ENCODE results near the gene ACOX1. TPM values are rescaled to one million over a fixed set of nuclear protein-coding genes. Genes with fewer than 3 reads are reported as not detected.

The ACOX1 gene
- total RNA-seq, 1 donor from 2014 or later, result 23.3 TPM

- Mint-ChIP-seq H3K9me3 (no peaks in the 10 kb centered on the region), H3K36me3 (ENCODE audit: low read depth) (peaks cover 28% of the 10 kb centered on the region), H3K4me3 (no peak overlapping the region), H3K27ac (no peak overlapping the region), H3K27me3 (no peaks in the 10 kb centered on the region), H3K4me1 (peaks cover 28% of the 10 kb centered on the region)
- CTCF ChIA-PET, result no interaction called here
- no peak for DNase-seq
- no peak for ATAC-seq (ENCODE audit: low read depth)
- no peak for TF ChIP-seq CTCF (IDR thresholded peaks at IDR 0.05)
- intact Hi-C loops (cut with micrococcal nuclease), result no loop called here
- POLR2A ChIA-PET, result no interaction called here
Observed at GRCh38 chr17:75995385-75995925, 16.5 kb upstream of the ACOX1 start.

- Mint-ChIP-seq H3K27ac (no peak overlapping the region), H3K36me3 (ENCODE audit: low read depth) (peaks cover 27% of the 10 kb centered on the region), H3K4me3 (no peak overlapping the region), H3K9me3 (no peaks in the 10 kb centered on the region), H3K4me1 (peaks cover 28% of the 10 kb centered on the region), H3K27me3 (no peaks in the 10 kb centered on the region)
- ATAC-seq (ENCODE audit: low read depth), result no peak
- no peak for DNase-seq
- ChIA-PET CTCF (no interaction called here), POLR2A (no interaction called here)
- intact Hi-C loops (cut with micrococcal nuclease), result no loop called here
- TF ChIP-seq CTCF (IDR thresholded peaks at IDR 0.05), result no peak
Observed at GRCh38 chr17:75994802-75995370, 15.9 kb upstream of the ACOX1 start.

GRCh38 chr17:75991396-75991795 lies 12.4 kb upstream of the ACOX1 start:
- no peak for ATAC-seq (ENCODE audit: low read depth)
- POLR2A ChIA-PET, result interaction anchor here (0.6 to 1.7 kb wide), 7 partner anchors 11 to 238 kb away, joined by 3 to 15 read pairs (median 3); partner anchors contain the start of genes ACOX1, FBF1 and TEN1

GRCh38 chr17:75987041-75987440 lies 8.1 kb upstream of the ACOX1 start:
- Mint-ChIP-seq H3K36me3 (ENCODE audit: low read depth) (peaks cover 12% of the 10 kb centered on the region), H3K27me3 (no peaks in the 10 kb centered on the region), H3K9me3 (no peaks in the 10 kb centered on the region), H3K4me3 (no peak overlapping the region), H3K4me1 (peaks cover 11% of the 10 kb centered on the region), H3K27ac (no peak overlapping the region)
- CTCF ChIA-PET, result no interaction called here
- TF ChIP-seq CTCF (IDR thresholded peaks at IDR 0.05), result no peak
- ATAC-seq (ENCODE audit: low read depth) (no peak), DNase-seq (no peak)
- intact Hi-C loops (cut with micrococcal nuclease), result no loop called here
- POLR2A ChIA-PET, result no interaction called here

More at GRCh38 chr17:75991396-75991795, 12.4 kb upstream of the ACOX1 start:
- DNase-seq, result no peak
- H3K27ac Mint-ChIP-seq, result no peak overlapping the region
- peaks cover 26% of the 10 kb centered on the region for H3K36me3 Mint-ChIP-seq (ENCODE audit: low read depth)
- TF ChIP-seq CTCF (IDR thresholded peaks at IDR 0.05), result no peak
- H3K9me3 Mint-ChIP-seq, result no peaks in the 10 kb centered on the region
- no peak overlapping the region for H3K4me3 Mint-ChIP-seq
- H3K27me3 Mint-ChIP-seq, result no peaks in the 10 kb centered on the region
- intact Hi-C loops (cut with micrococcal nuclease), result no loop called here
- peaks cover 14% of the 10 kb centered on the region for H3K4me1 Mint-ChIP-seq
- CTCF ChIA-PET, result interaction anchor here (0.6 to 1.5 kb wide), 3 partner anchors 14 to 307 kb away, joined by 3 to 8 read pairs (median 4); no protein-coding TSS in a partner anchor

GRCh38 chr17:75985986-75986385 lies 7.0 kb upstream of the ACOX1 start:
- H3K27me3 Mint-ChIP-seq, result no peaks in the 10 kb centered on the region
- TF ChIP-seq CTCF (IDR thresholded peaks at IDR 0.05), result no peak
- H3K4me1 Mint-ChIP-seq, result peaks cover 2% of the 10 kb centered on the region
- ChIA-PET POLR2A (no interaction called here), CTCF (interaction anchor here (0.8 kb wide), 1 partner anchor 18 kb away, joined by 3 read pairs; no protein-coding TSS in a partner anchor)
- H3K27ac Mint-ChIP-seq, result no peak overlapping the region
- DNase-seq (no peak), ATAC-seq (ENCODE audit: low read depth) (no peak)
- H3K9me3 Mint-ChIP-seq, result no peaks in the 10 kb centered on the region
- H3K4me3 Mint-ChIP-seq, result no peak overlapping the region
- H3K36me3 Mint-ChIP-seq (ENCODE audit: low read depth), result peaks cover 8% of the 10 kb centered on the region
- intact Hi-C loops (cut with micrococcal nuclease), result no loop called here

Measured in activated B cell treated with CpG ODN at 0.5 μM for 24 hours (primary cell).